GM18520 (cell line): ENCODE data around the gene AP5Z1.

ENCODE experiments used
- ATAC-seq: cut with Tn5 transposase; IDR thresholded peaks from one replicate; pipeline ENCODE4 v1.9.1; 2021; ENCODE audit not compliant: unreplicated experiment

The AP5Z1 gene, protein sequence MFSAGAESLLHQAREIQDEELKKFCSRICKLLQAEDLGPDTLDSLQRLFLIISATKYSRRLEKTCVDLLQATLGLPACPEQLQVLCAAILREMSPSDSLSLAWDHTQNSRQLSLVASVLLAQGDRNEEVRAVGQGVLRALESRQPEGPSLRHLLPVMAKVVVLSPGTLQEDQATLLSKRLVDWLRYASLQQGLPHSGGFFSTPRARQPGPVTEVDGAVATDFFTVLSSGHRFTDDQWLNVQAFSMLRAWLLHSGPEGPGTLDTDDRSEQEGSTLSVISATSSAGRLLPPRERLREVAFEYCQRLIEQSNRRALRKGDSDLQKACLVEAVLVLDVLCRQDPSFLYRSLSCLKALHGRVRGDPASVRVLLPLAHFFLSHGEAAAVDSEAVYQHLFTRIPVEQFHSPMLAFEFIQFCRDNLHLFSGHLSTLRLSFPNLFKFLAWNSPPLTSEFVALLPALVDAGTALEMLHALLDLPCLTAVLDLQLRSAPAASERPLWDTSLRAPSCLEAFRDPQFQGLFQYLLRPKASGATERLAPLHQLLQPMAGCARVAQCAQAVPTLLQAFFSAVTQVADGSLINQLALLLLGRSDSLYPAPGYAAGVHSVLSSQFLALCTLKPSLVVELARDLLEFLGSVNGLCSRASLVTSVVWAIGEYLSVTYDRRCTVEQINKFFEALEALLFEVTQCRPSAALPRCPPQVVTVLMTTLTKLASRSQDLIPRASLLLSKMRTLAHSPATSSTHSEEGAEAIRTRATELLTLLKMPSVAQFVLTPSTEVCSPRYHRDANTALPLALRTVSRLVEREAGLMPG

GRCh38 chr7:4775250-4775847 lies at the start of gene AP5Z1:
Gene AP5Z1, plus strand, starts transcription at chr7:4775623. Its CDS starts 93 bp downstream, at chr7:4775716.
- ATAC-seq = peak; percentile 86

- no peak for ATAC-seq
Measured at GRCh38 chr7:4725850-4726450, 49.5 kb upstream of the AP5Z1 start.

GRCh38 chr7:4726566-4726965 lies 48.9 kb upstream of the AP5Z1 start:
- ATAC-seq = no peak

DNA sequence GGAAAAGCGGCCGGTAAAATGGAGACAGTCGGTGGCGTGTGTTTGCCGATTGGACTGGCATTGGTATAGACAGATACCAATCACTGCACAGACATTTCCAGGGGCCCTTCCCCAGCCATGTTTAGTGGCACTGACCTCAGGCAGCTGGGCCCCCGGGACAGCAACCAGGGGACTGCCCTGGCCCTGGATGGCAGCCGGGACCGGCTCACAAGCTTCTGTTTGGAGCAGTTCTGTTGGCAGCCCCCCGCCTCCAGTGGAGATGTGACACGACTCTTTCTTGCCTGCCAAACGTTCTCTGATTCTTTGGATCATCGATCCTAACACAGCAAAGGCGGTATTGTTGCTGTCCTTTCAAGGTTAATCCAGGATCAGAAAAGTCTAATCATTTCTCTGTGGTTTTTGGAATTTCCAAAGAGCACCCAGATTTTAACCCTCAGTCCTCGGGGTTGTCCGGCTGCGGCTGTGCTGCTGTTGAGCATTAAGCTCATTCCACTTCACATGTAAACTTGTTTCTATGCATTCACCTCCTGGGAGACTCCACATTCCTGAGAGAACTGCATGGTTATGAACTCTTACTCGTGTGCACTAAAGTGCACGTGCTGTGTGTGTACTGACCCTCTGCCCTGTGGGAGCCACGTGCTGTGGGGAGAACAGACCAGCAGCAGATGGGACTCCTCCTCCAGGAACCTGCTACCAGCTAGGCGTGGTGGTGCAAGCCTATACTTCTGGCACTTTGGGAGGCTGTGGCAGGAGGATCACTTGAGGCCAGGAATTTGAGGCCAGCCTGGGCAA lies 47.3 kb upstream of the AP5Z1 start:
- no peak for ATAC-seq

DNA sequence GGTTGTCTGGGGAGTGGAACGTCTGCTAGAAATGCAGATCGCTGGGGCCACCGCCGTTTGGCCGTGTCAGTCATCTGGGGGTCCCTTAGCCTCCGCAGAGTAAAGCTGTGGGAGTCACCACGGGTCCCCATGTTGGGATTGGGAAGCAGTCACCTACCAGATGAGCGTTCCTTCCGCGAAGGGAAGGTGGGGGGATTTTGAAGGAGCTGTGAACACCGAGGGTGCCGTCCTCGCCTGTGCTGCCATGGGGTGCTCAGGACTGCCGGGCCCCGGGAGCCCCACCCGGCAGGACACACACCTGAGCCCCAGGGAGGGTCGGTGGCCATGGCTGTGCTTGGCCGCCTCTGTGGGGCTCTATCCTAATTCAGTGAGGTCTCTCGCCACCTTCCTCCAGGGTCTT lies 46.2 kb upstream of the AP5Z1 start:
- ATAC-seq = no peak

DNA sequence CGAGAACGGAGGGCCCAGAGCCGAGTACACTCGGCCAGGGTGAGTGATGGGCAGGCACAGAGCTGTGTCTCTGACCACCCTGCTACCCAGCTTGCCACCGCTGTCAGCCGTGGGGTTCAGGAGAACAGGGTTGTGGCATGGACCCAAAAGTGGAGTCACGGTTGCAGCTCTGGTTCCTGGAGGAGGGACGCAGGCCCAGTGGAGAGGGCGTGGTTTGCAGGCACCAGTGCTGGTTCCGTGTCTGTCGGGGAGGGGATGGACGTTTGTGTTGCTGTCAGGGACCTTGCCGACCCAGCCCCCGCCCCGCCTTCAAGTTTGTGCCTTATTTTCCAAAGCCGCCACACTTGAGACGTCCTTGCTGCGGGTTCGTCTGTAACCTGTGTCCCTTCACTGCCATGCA lies 45.1 kb upstream of the AP5Z1 start:
- ATAC-seq = no peak

- ATAC-seq = no peak
Measured at GRCh38 chr7:4730971-4731370, 44.5 kb upstream of the AP5Z1 start.

DNA sequence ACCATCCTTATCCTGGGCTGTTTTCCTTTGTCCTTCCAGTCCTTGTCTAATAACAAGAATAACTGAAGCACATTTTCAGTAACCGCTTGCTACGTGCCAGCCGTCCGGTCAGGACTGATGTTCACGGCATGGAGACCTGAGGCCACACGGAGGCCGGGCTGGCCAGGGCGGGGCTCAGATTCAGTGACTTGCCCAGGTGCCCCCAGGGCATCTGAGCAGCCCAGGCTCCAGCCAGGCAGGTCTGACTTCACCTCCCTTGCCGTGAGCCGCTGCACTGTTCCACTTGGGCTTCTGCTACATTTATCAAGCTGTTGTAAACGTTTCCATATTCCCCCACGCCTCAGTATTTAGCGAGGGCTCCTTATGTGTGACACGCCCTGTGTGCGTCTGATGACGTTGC lies 43.6 kb upstream of the AP5Z1 start:
- no peak for ATAC-seq

DNA sequence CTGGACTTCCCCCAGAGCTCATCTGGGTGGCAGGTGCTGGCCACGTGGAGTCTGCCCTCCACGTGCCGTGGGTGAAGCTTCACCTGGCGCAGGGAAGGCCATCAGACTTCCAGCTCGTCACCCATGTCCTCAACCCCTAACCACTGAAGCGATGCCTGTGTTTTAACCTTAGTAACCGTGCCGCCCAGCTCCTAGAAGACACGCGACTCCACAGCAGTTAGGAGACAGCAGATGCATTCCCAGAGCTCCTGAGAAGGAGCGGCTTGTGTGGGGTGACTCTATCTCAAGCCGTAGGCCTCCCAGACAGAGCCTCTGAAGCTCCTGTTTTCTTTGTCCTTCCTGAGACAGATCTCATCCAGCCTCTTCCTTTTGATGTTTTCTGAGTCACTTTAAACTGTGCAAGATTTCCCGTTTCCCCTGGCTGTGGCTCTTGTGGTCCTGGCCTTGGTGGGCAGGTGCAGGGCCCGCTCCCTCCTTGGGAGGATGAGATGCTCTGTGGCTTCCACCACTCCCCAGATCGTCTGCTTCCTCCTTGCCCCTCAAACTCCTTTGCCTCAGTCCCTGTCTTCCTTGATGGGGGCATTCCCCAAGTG lies 41.4 kb upstream of the AP5Z1 start:
- ATAC-seq = no peak

- ATAC-seq = no peak
Measured at GRCh38 chr7:4734587-4735345, 40.7 kb upstream of the AP5Z1 start.

GRCh38 chr7:4737300-4737699 lies 38.1 kb upstream of the AP5Z1 start:
- no peak for ATAC-seq

- ATAC-seq = no peak
Measured at GRCh38 chr7:4738711-4739527, 36.5 kb upstream of the AP5Z1 start.

- ATAC-seq = no peak
Measured at GRCh38 chr7:4739528-4739992, 35.9 kb upstream of the AP5Z1 start.

GRCh38 chr7:4740796-4741195 lies 34.6 kb upstream of the AP5Z1 start:
- ATAC-seq = no peak

- no peak for ATAC-seq
Measured at GRCh38 chr7:4742051-4742573, 33.3 kb upstream of the AP5Z1 start.

DNA sequence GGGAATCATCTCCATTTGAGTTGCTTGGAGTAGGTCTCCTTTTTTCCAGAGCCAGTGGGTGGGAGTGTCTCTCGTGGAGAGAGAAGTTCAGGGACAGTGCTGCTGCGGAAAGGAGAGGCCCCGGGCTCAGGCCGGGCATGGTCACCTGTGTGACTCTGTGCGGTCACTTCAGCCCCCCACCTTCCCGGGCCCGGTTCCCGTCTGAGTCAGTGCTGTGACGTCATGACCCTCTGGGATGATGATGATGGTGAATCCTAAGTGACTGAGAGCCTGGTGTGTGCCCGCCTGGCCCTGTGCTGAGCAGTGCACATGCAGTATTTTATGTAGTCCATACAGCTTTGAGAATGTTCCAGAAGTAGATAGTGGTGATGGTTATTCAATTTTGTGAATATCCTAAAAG lies 32.6 kb upstream of the AP5Z1 start:
- ATAC-seq = no peak

DNA sequence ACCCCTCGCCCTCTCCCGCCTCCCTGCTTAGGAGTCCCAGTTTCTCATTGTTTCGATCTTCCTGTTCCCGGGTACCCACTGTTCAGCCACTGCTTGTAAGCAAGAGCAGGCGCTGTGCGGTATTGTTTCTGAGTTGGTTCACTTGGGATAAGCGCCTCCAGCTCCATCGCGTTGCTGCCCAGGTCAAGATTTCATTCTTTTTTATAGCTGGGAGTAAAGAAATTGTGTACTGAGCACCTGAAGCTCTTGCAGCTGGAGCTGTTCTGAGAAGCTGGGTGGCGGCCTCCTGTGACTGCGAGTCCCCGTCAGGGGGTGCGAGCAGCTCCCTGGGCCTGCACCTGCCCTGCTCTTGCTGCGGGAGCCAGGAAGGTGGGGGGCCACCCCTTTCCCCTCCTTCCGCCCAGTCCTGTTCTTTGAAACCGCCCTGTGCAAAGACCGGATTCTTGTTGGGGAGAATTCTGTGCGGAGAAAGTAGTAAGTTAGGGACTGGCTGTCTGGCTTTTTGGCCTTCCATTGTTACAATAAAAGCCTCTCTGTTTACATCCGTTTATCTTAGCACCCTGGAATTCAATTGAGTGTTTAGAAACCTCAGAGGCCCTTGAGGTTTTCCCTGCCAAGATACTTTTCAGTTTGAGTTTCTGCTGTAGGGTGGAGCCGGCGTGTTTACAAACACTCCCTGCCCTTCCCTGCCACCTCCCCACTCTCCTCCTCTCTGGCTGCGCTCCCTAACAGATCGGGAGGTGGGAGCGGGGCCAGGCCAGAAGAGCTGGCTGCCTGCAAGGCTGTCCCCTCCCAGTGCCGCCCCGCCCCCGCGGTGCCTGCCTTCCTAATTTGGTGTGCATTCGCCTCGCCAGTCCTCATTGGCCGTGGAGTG lies 30.8 kb upstream of the AP5Z1 start:
- peak; percentile 66 for ATAC-seq
